Rectal smooth muscle tissue (tissue), 1 donor: Measurements from ENCODE around the gene PRR22.

Experiments
- H3K27ac ChIP-seq: one replicate; pipeline ENCODE4 v1.7.0; 2013; ENCODE audit warnings: low read depth, low read length, inconsistent platforms
- H3K27me3 ChIP-seq: one replicate; pipeline ENCODE4 v1.7.0; 2013; ENCODE audit warnings: low read length; ENCODE audit not compliant: control insufficient read depth, insufficient read depth
- H3K36me3 ChIP-seq: one replicate; pipeline ENCODE4 v1.7.0; 2013; ENCODE audit warnings: low read length; ENCODE audit not compliant: control insufficient read depth, insufficient read depth
- H3K4me1 ChIP-seq: one replicate; pipeline ENCODE4 v1.7.0; 2013; ENCODE audit warnings: low read length; ENCODE audit not compliant: control insufficient read depth, insufficient read depth
- H3K4me3 ChIP-seq: one replicate; pipeline ENCODE4 v1.7.0; 2013; ENCODE audit warnings: low read length
- H3K9ac ChIP-seq: one replicate; pipeline ENCODE4 v1.7.0; 2013; ENCODE audit warnings: low read length

PRR22 gene

DNA sequence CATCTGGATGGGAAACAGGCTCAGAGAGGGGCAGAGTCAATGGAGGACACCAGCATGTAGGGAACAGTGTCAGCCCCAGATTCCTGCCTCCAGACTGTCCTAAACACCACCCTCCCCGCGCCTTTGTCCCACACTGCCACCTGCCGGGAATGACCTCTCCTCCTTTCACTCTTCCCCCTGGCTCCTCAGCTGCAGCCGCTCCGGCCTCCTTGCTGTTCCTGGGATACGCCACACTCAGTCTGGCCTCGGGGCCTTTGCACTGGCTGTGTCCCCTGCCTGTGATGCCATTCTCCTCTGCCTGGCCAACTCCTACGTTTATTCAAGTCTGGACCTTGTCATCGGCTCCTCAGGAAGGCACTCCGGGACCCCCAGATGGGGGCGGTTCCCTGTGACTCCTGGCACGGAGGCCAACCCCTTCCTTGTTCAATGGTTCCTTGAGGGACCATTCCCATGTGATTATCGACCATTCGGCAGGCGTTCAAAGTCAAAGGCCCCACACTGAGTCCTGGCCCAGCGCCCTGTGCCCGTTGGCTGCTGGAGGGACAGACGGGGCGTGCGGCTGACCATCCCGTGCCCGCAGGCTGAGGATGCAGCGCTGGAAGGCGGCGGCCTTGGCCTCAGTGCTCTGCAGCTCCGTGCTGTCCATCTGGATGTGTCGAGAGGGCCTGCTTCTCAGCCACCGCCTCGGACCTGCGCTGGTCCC, 39.2 kb upstream of the PRR22 start:
- Histone ChIP-seq H3K27me3 (no peaks in the 10 kb centered on the region), H3K27ac (no peak overlapping the region), H3K9ac (no peak overlapping the region), H3K4me3 (no peak overlapping the region), H3K4me1 (peaks cover 13% of the 10 kb centered on the region), H3K36me3 (no peaks in the 10 kb centered on the region)

DNA sequence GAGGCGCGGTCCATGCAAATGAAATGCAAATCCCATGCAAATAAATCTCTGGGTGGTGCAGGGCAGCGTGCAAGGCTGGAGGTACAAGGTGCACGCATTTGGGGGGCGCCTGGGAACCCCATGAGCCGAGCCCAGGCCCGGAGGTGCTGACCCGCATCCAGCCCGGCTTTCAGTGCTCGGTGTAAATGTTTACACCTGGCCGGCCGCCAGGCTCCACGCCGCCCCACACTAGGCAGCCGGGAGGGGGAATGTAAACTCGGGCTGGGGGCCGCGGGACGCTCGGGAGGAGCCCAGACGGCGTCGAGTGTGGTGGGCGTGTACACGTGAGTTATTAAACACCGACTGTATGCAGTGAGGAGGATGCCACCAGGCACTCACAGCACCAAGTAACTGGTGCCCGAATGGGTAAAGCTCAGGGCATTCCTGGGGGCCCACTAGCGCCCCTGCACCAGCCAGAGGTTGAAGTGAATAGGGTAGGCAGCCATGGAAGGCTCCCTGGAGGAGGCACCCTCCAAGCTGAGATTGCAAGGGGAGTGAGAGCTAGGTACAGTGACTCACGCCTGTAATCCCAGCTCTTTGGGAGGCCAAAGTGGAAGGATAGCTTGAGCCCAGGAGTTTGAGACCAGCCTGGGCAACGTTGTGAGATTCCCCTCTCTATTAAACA, 37.8 kb upstream of the PRR22 start:
- peaks cover 9% of the 10 kb centered on the region for H3K4me1 ChIP-seq
- H3K27me3 ChIP-seq = no peaks in the 10 kb centered on the region
- H3K36me3 ChIP-seq = no peaks in the 10 kb centered on the region
- no peak overlapping the region for H3K27ac ChIP-seq
- H3K9ac ChIP-seq = no peak overlapping the region
- no peak overlapping the region for H3K4me3 ChIP-seq

DNA sequence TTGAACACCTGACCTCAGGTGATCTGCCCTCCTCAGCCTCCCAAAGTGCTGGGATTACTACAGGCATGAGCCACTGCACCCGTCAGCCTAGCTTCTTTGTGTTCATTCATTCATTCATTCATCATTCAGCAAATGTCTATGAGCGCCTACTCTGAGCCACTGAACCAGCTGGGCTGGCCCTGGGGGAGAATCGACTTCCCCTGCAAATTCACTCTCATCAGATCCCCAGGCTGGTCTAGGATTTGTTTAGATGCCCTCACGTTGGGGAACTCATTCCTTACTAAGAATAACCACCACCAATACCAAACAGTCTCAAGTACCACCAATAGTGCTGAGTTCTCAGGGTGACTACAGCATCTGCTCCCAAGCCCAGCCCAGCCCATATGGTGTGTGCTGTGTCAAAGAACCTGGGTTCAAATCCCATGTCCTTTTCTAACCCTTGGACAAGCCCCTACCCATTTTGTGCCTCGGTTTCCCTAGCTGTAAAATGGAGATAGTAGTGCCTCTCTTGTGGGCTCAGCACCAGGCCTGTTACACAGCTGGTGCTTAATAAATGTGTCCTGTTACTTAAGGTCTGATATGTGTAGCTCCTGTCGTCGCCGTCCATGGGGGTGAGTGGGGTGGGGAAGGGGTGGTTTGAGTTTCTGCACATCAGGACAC, 37.1 kb upstream of the PRR22 start:
- H3K36me3 ChIP-seq = no peaks in the 10 kb centered on the region
- H3K4me1 ChIP-seq = peaks cover 3% of the 10 kb centered on the region
- no peaks in the 10 kb centered on the region for H3K27me3 ChIP-seq
- H3K27ac ChIP-seq = no peak overlapping the region
- no peak overlapping the region for H3K4me3 ChIP-seq
- H3K9ac ChIP-seq = no peak overlapping the region

DNA sequence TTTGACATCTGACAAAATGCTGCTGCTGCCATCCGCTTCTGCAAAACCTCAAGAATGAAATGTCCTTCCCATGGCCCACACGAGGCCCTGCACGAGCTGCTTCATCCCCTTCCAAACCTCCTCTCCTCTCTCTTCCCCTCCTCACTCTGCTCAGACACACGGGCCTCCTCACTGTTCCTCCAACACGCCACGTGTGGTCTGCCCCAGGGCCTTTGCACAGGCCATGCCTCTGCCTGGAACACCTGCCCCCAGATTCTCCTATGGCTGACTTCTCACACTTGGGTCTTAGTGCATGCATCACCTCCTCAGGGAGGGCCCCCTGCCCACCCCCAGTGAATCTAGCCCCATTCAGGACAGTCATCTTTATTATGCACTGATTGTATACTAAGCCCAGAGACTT, 36.2 kb upstream of the PRR22 start:
- Histone ChIP-seq H3K4me1 (peaks cover 2% of the 10 kb centered on the region), H3K27me3 (no peaks in the 10 kb centered on the region), H3K36me3 (no peaks in the 10 kb centered on the region), H3K4me3 (no peak overlapping the region), H3K9ac (no peak overlapping the region), H3K27ac (no peak overlapping the region)

DNA sequence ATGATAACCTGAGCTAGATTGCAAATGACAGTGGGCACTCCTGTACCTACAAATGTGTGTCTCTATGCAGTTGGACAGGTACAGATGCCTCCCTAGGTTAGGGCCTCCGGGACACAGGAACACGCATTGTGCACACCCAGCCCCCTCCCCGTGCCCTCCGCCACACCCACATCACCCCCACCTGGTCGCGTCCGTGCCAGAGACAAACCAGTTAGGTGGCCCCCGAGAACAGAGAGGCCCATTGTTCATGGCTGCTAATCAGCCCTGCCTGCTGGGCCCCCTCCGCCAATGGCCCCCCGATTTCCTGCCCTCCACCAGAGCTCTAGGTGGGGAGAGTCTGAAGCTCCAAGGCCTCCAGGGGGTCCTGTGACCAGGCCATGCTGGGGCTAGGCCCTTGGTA, 34.0 kb upstream of the PRR22 start:
- Histone ChIP-seq H3K36me3 (no peaks in the 10 kb centered on the region), H3K4me1 (peaks cover 2% of the 10 kb centered on the region), H3K4me3 (no peak overlapping the region), H3K27me3 (no peaks in the 10 kb centered on the region), H3K27ac (no peak overlapping the region), H3K9ac (no peak overlapping the region)

DNA sequence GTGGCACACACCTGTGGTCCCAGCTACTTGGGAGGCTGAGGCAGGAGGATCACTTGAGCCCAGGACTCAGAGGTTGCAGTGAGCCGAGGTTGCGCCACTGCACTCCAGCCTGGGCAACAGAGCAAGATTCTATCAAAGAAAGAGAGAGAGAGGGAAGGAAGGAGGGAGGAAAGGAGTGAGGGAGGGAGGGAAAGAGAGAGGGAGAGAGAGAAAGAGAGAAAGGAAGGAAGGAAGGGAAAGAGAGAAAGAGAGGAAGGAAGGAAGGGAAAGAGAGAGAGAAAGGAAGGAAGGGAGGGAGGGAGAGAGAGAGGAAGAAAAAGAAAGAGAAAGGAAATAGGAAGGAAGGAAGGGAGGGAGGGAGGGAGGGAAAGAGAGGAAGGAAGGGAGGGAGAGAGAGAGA, 32.7 kb upstream of the PRR22 start:
- Histone ChIP-seq H3K27ac (no peak overlapping the region), H3K9ac (no peak overlapping the region), H3K27me3 (no peaks in the 10 kb centered on the region), H3K36me3 (no peaks in the 10 kb centered on the region), H3K4me3 (no peak overlapping the region), H3K4me1 (no peaks in the 10 kb centered on the region)

DNA sequence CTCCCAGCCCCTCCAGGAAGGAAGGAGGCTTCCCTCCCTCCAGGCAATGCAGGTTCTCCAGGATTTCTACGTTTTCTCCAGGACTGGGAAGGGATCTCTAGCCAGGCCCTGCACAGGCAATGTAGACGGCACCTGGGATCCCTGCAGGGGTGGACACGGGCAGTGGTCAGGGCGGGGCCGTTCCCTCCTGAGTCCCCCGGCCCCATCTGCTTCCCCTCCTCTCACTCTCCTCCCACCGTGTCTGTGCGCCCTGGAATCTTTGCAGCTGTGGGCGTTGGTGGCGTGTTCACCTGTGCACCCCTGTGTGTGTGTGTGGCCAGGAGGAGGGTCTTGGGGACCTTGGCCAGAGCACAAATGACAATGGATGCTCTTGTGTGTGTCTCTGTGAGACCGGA, 30.3 kb upstream of the PRR22 start:
- Histone ChIP-seq H3K4me1 (no peaks in the 10 kb centered on the region), H3K4me3 (no peak overlapping the region), H3K27ac (no peak overlapping the region), H3K9ac (no peak overlapping the region), H3K36me3 (no peaks in the 10 kb centered on the region), H3K27me3 (no peaks in the 10 kb centered on the region)

DNA sequence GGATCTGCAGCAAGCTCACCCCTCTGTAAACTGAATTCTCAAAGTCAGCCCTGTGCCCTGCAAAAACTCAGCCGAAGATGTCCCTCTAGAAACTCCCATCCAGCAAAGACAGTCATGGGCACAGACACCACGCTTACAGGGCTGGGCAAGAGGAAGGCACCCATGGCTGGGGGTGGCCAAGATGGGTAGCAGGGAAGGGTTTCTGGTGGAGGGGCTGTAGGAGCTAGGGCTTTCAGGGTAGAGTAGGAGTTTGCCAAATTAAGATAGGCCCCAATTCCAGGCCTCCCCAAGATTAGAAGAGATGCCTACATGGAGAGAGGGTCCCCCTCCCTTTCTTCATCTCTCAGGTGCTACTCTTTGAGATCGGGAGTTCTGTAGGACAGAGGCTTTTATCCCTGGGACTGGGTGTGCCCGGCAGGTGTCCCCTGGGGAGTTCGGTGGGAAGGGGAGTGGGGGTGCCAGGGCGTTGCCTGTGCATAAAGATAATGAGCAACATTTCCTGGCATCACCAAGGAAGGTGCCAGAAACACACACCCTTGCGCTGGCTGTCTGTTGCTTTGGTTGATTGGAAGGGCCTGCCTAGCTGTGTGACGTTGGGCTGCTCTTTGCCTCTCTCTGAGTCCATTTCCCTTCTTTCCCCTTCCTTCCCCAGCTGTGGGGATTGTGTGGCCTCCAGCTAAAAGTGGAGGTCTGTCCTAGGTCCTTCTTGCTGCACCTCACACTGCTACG, 29.7 kb upstream of the PRR22 start:
- Histone ChIP-seq H3K4me1 (no peaks in the 10 kb centered on the region), H3K36me3 (no peaks in the 10 kb centered on the region), H3K27me3 (no peaks in the 10 kb centered on the region), H3K4me3 (no peak overlapping the region), H3K27ac (no peak overlapping the region), H3K9ac (no peak overlapping the region)

DNA sequence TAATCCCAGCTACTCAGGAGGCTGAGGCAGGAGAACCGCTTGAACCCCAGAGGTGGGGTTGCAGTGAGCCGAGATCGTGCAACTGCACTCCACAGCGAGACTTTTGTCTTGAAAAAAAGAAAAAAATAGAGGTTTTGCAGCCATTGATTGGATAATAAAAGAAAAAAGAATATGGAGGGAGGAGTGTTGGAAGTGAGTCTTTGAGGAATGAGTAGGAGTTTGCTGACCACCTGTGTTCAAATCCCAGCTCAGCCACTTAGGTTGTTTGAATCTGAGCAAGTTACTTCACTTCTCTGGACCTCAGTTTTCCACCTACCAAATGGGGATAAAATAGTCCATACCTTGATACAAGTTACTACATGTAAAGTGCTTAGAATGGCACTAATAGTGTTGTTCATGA, 26.6 kb upstream of the PRR22 start:
- Histone ChIP-seq H3K27ac (no peak overlapping the region), H3K9ac (no peak overlapping the region), H3K4me3 (no peak overlapping the region), H3K27me3 (no peaks in the 10 kb centered on the region), H3K4me1 (peaks cover 2% of the 10 kb centered on the region), H3K36me3 (no peaks in the 10 kb centered on the region)

DNA sequence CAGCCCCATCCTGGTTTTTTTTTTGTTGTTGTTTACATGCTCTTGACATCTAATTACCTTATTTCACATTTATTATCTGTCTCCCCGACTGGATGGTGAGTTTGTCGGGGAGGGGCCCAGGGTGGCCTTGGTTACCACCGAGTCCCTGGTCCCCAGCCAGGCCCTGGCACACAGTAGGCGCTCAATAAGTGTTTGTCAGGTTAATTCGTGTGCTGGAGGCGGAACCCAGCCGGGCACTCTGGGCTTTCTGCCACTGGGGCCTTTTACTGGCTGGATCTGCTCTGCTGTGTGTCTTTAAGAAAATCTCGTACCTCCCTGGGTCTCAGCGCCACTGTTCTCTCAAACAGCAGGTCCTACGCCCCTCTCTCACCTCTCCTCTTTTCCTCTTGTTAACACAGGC, 24.9 kb upstream of the PRR22 start:
- H3K4me3 ChIP-seq = no peak overlapping the region
- H3K4me1 ChIP-seq = peaks cover 4% of the 10 kb centered on the region
- no peaks in the 10 kb centered on the region for H3K27me3 ChIP-seq
- no peak overlapping the region for H3K27ac ChIP-seq
- H3K36me3 ChIP-seq = no peaks in the 10 kb centered on the region
- no peak overlapping the region for H3K9ac ChIP-seq

DNA sequence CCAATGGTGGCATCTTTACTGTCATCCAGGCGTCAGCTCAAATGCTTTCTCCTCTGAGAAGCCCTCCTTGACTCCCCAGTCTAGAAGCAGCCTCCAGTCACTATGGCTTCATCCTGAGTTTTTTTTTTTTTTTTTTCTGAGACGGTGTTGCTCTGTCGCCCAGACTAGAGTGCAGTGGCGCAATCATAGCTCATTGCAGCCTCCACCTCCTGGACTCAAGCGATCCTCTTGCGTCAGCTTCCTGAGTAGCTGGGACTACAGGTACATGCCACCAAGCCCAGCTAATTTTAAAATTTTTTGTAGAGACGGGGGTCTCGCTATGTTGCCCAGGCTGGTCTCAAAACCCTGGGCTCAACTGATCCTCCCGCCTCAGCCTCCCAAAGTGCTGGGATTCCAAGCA, 24.5 kb upstream of the PRR22 start:
- Histone ChIP-seq H3K4me3 (no peak overlapping the region), H3K4me1 (peaks cover 4% of the 10 kb centered on the region), H3K9ac (no peak overlapping the region), H3K27me3 (no peaks in the 10 kb centered on the region), H3K36me3 (no peaks in the 10 kb centered on the region), H3K27ac (no peak overlapping the region)

DNA sequence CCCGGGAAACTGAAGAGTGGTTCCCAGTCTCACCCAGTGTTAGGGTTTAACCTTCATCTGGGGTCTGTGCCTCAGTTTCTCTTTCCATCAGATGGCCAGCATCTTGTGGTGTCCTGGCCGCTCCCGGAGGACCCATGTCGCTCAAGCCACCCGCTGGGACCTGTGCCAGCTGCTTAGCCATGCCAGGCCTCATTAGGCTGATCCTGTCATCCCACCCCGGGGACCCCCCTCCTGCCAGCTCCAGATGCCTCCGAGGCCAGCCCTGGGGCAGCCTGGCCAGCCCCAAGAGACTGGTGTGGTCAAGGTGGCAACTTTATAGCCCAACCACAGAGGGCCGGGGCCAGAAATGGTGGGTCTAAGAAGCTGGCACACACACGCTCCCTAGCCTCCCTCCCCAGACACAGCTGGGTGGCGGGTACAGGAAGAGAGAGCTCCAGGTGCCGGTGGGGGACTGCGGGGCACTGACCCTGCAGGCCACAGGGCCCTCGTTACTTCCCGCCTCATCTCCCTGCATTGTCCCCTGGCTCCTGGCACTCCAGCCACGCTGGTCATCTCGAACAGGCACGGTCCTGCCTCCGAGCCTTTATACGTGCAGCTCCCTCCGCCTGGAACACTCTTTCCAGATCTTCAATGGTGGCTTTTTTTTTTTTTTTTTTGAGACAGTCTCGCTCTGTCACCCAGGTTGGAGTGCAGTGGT, 23.7 kb upstream of the PRR22 start:
- Histone ChIP-seq H3K9ac (no peak overlapping the region), H3K4me1 (peaks cover 4% of the 10 kb centered on the region), H3K27ac (no peak overlapping the region), H3K4me3 (no peak overlapping the region), H3K36me3 (no peaks in the 10 kb centered on the region), H3K27me3 (no peaks in the 10 kb centered on the region)
